PC-3 (cell line): Measurements from ENCODE around the gene CALHM2. TPM values are rescaled to one million over a fixed set of nuclear protein-coding genes. Genes with fewer than 3 reads are reported as not detected.
"Not testable (repeated sequence)": the region's sequence is repeated elsewhere in the genome, so short reads cannot be mapped to it uniquely, and the experiment has no call there.

Source experiments
- ATAC-seq: fragments of 200-7000 bp; cut with Tn5 transposase; 2 replicates; pipeline ENCODE4 v1.9.1; 2020; ENCODE audit warnings: mild to moderate bottlenecking, moderate library complexity
- BruUV-seq: library from RNA; stranded (reverse); fragments of 400-500 nt; replicated peaks from 2 replicates; lab custom pipeline; 2021; lab: Mats Ljungman, UMichigan
- CTCF ChIA-PET: fragments of 300-600 bp; sonication (Branson Sonifier 250); formaldehyde crosslinking; loops from one replicate; lab custom pipeline; 2022; ENCODE audit warnings: antibody characterized with exemption; lab: Charles Lee
- POLR2A ChIA-PET: fragments of 300-600 bp; sonication (Branson Sonifier 250); formaldehyde crosslinking; loops from one replicate; lab custom pipeline; 2022; ENCODE audit warnings: antibody characterized with exemption; ENCODE audit not compliant: unreplicated experiment; lab: Charles Lee
- DNase-seq: peaks from one replicate; pipeline ENCODE4 v3.0.0-alpha.2; 2015
- H2AFZ ChIP-seq: fragments of 300-600 bp; sonication (generic); 2 replicates; pipeline ENCODE4 v1.6.0; 2016; ENCODE audit warnings: antibody characterized with exemption, low read length
- H3F3A ChIP-seq: fragments of 300-600 bp; sonication (generic); one replicate; pipeline ENCODE4 v1.6.0; 2017; ENCODE audit warnings: antibody characterized with exemption, low read length, control low read depth, mild to moderate bottlenecking; ENCODE audit not compliant: unreplicated experiment
- H3K27ac ChIP-seq: fragments of 300-600 bp; sonication (generic); 2 replicates; pipeline ENCODE4 v1.5.1; 2016; ENCODE audit warnings: mild to moderate bottlenecking, low read length
- H3K27me3 ChIP-seq: fragments of 300-600 bp; sonication (generic); 2 replicates; pipeline ENCODE4 v1.6.1; 2016; ENCODE audit warnings: low read length, mixed read lengths
- H3K36me3 ChIP-seq: fragments of 300-600 bp; sonication (generic); 2 replicates; pipeline ENCODE4 v1.6.1; 2016; ENCODE audit warnings: low read depth, mixed run types, low read length, mixed read lengths
- H3K4me1 ChIP-seq: fragments of 300-600 bp; sonication (generic); 2 replicates; pipeline ENCODE4 v1.5.1; 2016; ENCODE audit warnings: low read length; ENCODE audit not compliant: insufficient read depth
- H3K4me2 ChIP-seq: fragments of 300-600 bp; sonication (generic); 2 replicates; pipeline ENCODE4 v1.6.0; 2016; ENCODE audit warnings: low read length
- H3K4me3 ChIP-seq: fragments of 300-600 bp; sonication (generic); 2 replicates; pipeline ENCODE4 v1.5.1; 2016; ENCODE audit warnings: mild to moderate bottlenecking, low read length, mixed read lengths
- H3K79me2 ChIP-seq: fragments of 300-600 bp; sonication (generic); 2 replicates; pipeline ENCODE4 v1.6.1; 2017; ENCODE audit warnings: low read length, mixed read lengths
- H3K9ac ChIP-seq: fragments of 300-600 bp; sonication (generic); 2 replicates; pipeline ENCODE4 v1.6.0; 2016; ENCODE audit warnings: mild to moderate bottlenecking, low read length
- H3K9me2 ChIP-seq: fragments of 300-600 bp; sonication (generic); replicated peaks from 2 replicates; pipeline ENCODE4 v1.6.1; 2016; ENCODE audit warnings: mixed run types, low read length, mixed read lengths
- H3K9me3 ChIP-seq: fragments of 300-600 bp; sonication (generic); 2 replicates; pipeline ENCODE4 v1.6.1; 2016; ENCODE audit warnings: low read length, mixed read lengths
- H4K20me1 ChIP-seq: fragments of 300-600 bp; sonication (generic); 2 replicates; pipeline ENCODE4 v1.6.1; 2016; ENCODE audit warnings: low read length, mixed read lengths
- CTCF ChIP-seq: fragments of 300-600 bp; sonication (generic); conservative IDR thresholded peaks from 2 replicates; pipeline ENCODE4 v1.5.1; 2017; ENCODE audit warnings: antibody characterized with exemption, low read depth, mild to moderate bottlenecking, low read length
- EZH2 ChIP-seq: fragments of 300-600 bp; sonication (generic); IDR thresholded peaks from one replicate; pipeline ENCODE4 v1.6.1; 2017; ENCODE audit warnings: antibody characterized with exemption, mild to moderate bottlenecking, low read length; ENCODE audit not compliant: unreplicated experiment
- EZH2phosphoT487 ChIP-seq: fragments of 300-600 bp; sonication (generic); IDR thresholded peaks from 2 replicates; pipeline ENCODE4 v1.6.1; 2018; ENCODE audit warnings: mild to moderate bottlenecking, antibody characterized with exemption, low read length, borderline replicate concordance
- intact Hi-C: fragments of 100-400 bp; cut with micrococcal nuclease; formaldehyde crosslinking; loops from 2 replicates; pipeline ENCODE4 v1.9.0; 2023
- total RNA-seq: library from RNA; depleted of rRNA; stranded (reverse); fragments of >200 nt; gene quantifications from 2 replicates; pipeline ENCODE4 v1.2.3, GENCODE V29; 2014

CALHM2 gene
- total RNA-seq, 1 experiment from 2014 or later: 1.3 TPM

- peaks cover 69% of the 10 kb centered on the region for H3K36me3 ChIP-seq
- H3K4me3 ChIP-seq: no peak overlapping the region
- H3K27me3 ChIP-seq: no peaks in the 10 kb centered on the region
- no peak overlapping the region for H2AFZ ChIP-seq
- no peaks in the 10 kb centered on the region for H3K79me2 ChIP-seq
- no peaks in the 10 kb centered on the region for H3K9me2 ChIP-seq
- ChIA-PET POLR2A (no interaction called here), CTCF (interaction anchor here (0.6 kb wide), 1 partner anchor 63 kb away, joined by 9 read pairs; no protein-coding TSS in a partner anchor)
- H4K20me1 ChIP-seq: no peaks in the 10 kb centered on the region
- no peaks in the 10 kb centered on the region for H3K9me3 ChIP-seq
- DNase-seq (no peak), ATAC-seq (no peak)
- no peak overlapping the region for H3K4me2 ChIP-seq
- no peak overlapping the region for H3K27ac ChIP-seq
- TF ChIP-seq CTCF (no peak), EZH2phosphoT487 (no peak), EZH2 (no peak)
- intact Hi-C loops: no loop called here
- no TSS peak for BruUV-seq
- H3K4me1 ChIP-seq: no peaks in the 10 kb centered on the region
- H3F3A ChIP-seq: no peaks in the 10 kb centered on the region
- no peak overlapping the region for H3K9ac ChIP-seq
Measured at GRCh38 chr10:103419101-103419500, 33.1 kb downstream of the CALHM2 start.

GRCh38 chr10:103417601-103418000 lies 34.6 kb downstream of the CALHM2 start:
- Histone ChIP-seq H3K4me1 (no peaks in the 10 kb centered on the region), H3K27me3 (no peaks in the 10 kb centered on the region), H3F3A (no peaks in the 10 kb centered on the region), H3K9me3 (no peaks in the 10 kb centered on the region), H4K20me1 (no peaks in the 10 kb centered on the region), H3K4me2 (no peak overlapping the region), H3K9me2 (no peaks in the 10 kb centered on the region), H3K79me2 (no peaks in the 10 kb centered on the region), H3K9ac (no peak overlapping the region), H3K4me3 (no peak overlapping the region), H2AFZ (no peak overlapping the region), H3K27ac (no peak overlapping the region), H3K36me3 (peaks cover 70% of the 10 kb centered on the region)
- ATAC-seq (no peak), DNase-seq (no peak)
- CTCF ChIA-PET: no interaction called here
- TF ChIP-seq CTCF: no peak
- no peak for TF ChIP-seq EZH2
- TF ChIP-seq EZH2phosphoT487: no peak
- BruUV-seq: no TSS peak
- POLR2A ChIA-PET: no interaction called here
- intact Hi-C loops: no loop called here

- H3F3A ChIP-seq, H3K4me2 ChIP-seq, H3K9me3 ChIP-seq, intact Hi-C loops, H3K4me3 ChIP-seq, H3K27me3 ChIP-seq, H3K9ac ChIP-seq, DNase-seq, H2AFZ ChIP-seq, BruUV-seq, ATAC-seq, H3K79me2 ChIP-seq, POLR2A ChIA-PET, H3K27ac ChIP-seq, CTCF ChIA-PET, H3K4me1 ChIP-seq, H4K20me1 ChIP-seq, H3K9me2 ChIP-seq: not testable (repeated sequence)
- peaks cover 68% of the 10 kb centered on the region for H3K36me3 ChIP-seq
Measured at GRCh38 chr10:103417148-103417469, 35.1 kb downstream of the CALHM2 start.
